ENCODE measurements around the gene TNFRSF12A.
"Not testable (repeated sequence)": the region's sequence is repeated elsewhere in the genome, so short reads cannot be mapped to it uniquely, and the experiment has no call there.

The TNFRSF12A gene

DNA sequence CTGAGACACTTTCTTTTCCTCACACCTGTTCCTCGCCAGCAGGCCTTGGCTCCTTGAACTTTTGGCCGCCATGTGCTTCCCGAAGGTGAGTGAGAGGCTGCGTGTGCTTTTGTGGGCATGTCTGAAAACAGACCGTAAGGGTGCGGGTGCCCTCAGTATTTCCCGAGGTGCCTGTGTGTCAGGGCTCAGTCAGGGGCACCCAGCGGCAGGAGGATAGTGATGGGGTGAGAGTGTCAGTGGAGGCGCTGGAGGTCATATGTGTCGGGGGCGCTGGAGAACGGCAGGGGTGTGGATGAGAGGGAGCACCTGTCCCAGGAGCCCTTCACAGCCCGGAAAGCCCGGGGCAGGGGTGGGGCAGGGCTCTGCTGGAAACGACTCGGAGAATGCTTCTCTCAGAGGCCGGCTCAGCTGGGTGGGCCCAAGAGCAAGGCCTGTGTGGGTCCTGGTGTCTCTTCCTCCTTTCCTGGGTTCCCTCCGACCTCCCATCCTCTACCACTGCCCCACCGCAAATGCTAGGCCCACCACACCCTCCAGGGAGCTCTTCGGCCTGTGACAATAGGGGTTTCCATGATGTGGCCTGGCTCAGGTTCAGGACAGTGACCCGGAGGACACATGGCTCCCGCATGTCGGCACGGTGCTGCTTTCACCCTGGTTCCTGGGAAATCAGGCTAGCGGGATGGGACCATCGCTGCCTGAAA, 45.7 kb downstream of the TNFRSF12A start:
- no peak for DNase-seq (ENCODE audit: low read depth)

DNA sequence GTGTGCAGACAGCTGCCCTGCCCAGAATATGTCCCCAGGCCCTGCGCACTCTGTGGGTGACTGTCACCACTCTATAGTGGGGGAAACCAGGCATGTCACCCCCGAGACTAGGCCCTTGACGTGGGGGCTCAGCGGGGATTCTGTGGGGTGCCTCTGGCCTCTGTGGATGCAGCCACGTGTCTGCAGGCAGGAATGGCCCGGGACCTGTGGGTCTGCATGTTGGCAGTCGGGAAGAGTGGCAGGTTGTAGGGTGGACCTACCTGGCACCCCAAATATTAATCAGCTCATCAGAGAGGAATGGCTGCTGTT, 46.2 kb downstream of the TNFRSF12A start:
- no peak for DNase-seq (ENCODE audit: low read depth)

DNA sequence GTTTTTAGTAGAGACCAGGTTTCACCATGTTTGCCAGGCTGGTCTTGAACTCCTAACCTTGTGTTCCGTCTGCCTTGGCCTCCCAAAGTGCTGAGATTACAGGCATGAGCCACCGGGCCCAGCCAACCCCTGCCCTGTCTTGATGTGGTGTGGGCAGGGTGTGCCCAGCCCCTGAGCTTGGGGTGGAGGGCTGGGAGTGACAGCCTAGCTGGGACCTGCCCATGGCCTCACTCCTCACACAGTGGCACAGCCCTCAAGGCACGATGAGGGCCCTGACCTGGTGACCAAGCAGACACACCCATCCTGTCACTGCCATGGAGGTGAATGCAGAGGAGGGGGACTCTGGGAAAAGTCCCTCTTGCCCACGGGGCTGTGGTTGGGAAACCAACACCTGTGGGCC, 48.3 kb downstream of the TNFRSF12A start:
- DNase-seq (ENCODE audit: low read depth), result no peak

DNA sequence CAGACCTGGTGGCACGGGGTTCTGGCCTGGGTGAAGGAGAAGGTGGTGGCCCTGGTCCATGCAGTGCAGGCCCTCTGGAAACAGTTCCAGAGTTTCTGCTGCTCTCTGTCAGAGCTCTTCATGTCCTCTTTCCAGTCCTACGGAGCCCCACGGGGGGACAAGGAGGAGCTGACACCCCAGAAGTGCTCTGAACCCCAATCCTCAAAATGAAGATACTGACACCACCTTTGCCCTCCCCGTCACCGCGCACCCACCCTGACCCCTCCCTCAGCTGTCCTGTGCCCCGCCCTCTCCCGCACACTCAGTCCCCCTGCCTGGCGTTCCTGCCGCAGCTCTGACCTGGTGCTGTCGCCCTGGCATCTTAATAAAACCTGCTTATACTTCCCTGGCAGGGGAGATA, 49.0 kb downstream of the TNFRSF12A start:
- DNase-seq (ENCODE audit: low read depth), result not testable (repeated sequence)

DNA sequence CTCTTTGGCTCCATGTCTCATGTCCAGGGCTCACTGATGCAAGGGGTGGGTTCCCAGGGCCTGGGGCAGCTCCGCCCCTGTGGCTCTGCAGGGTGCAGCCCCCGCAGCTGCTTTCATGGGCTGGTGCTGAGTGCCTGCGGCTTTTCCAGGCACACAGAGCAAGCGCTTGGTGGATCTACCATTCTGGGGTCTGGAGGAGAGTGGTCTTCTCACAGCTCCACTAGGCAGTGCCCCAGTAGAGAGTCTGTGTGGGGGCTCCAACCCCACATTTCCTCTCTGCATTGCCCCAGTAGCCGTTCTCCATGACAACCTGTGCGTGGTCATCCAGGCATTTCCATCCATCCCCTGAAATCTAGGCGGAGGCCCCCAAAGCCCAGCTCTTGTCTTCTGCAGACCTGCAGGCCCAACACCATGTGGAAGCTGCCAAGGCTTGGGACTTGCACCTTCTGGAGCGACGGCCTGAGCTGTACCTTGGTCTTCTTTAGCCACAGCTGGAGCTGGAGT, 50.5 kb downstream of the TNFRSF12A start:
- no peak for DNase-seq (ENCODE audit: low read depth)

DNA sequence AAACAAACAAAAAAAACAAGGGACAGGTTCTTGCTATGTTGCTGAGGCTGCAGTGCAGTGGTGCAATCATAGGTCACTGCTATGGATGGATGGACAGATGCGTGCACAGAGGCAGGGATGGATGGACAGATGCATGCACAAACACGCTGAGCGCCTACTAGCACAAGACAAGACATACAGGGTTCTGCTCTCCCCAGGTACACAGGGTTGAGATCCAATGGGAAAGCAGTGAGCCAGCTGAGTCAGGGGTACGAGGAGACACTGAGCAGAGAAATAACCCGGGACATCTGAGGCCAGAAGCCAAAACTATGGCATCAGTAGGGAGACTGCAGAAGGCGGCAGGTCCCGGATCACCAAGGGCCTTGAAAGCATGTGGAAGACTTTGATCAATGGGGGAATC, 51.5 kb downstream of the TNFRSF12A start:
- no peak for DNase-seq (ENCODE audit: low read depth)
